ENCODE results near the gene PEAR1. TPM values are rescaled to one million over a fixed set of nuclear protein-coding genes. Genes with fewer than 3 reads are reported as not detected.

Gene PEAR1
- total RNA-seq, 1 donor from 2014 or later, result 19.0 TPM

- TF ChIP-seq, protein P1, sequence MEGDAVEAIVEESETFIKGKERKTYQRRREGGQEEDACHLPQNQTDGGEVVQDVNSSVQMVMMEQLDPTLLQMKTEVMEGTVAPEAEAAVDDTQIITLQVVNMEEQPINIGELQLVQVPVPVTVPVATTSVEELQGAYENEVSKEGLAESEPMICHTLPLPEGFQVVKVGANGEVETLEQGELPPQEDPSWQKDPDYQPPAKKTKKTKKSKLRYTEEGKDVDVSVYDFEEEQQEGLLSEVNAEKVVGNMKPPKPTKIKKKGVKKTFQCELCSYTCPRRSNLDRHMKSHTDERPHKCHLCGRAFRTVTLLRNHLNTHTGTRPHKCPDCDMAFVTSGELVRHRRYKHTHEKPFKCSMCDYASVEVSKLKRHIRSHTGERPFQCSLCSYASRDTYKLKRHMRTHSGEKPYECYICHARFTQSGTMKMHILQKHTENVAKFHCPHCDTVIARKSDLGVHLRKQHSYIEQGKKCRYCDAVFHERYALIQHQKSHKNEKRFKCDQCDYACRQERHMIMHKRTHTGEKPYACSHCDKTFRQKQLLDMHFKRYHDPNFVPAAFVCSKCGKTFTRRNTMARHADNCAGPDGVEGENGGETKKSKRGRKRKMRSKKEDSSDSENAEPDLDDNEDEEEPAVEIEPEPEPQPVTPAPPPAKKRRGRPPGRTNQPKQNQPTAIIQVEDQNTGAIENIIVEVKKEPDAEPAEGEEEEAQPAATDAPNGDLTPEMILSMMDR (conservative IDR thresholded peaks at IDR 0.05; ENCODE audit: low read depth, low read length), result no peak
- H3K4me3 ChIP-seq (ENCODE audit: low read depth, low read length), result no peak overlapping the region
- DNase-seq (ENCODE audit: low read depth), result no peak
Observed at GRCh38 chr1:156929596-156930238, 36.2 kb downstream of the PEAR1 start.

DNA sequence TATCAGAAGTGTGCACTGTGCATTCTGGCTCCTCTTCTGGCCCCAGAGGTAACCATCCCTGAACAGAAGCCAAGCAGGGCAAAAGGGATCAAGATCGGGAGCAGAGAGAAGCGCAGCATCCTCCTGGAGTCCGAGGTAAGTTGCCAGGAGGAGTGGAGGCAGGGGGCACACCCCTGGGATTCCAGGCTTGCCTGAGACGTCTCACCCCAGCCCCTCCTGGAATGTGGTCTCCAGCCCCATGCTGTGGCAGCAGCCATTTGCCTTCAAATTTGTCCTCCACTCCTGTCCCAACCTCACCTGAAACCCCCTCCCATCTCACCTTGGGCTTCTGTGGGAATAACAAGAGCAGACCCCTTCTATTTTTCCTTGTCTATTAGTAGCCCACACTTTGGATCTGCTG lies 37.0 kb downstream of the PEAR1 start:
- no peak for DNase-seq (ENCODE audit: low read depth)
- H3K4me3 ChIP-seq (ENCODE audit: low read depth, low read length), result no peak overlapping the region
- TF ChIP-seq, protein P1 (conservative IDR thresholded peaks at IDR 0.05; ENCODE audit: low read depth, low read length), result no peak

DNA sequence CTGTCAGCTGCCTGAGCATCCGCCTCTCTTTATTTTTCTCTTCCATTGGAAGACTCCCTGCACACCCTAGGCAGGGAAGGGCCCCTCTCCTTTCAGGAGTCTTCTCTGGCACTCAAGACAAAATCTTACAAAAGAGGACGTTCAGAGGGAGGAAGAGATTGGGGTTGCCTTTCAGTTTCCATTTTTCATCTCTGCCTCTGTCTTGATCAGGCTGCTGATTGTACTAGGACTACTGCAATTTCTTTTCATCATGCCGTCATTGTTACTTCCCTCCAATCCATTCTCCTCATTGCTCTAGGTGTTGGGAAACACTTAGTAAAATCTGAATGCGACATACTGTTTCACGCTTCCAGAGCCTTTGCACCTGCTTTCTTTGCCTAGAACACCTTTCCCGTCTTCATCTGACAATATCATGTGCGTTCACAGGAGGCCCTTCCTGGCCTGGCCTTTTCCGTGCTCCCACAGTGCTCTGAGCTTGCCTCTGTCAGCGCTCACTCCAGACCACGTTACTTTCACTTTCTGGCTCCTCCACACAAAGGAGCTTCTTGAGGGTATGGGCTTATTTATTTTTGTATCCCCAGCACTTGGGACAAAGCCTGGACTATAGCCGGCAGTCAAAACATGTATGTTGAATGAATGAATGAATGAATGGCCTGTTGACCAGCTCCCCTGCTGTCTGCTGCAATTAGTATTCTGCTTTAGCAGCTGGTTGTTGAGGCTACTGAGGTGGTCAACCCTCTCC lies 37.9 kb downstream of the PEAR1 start:
- H3K4me3 ChIP-seq (ENCODE audit: low read depth, low read length), result no peak overlapping the region
- TF ChIP-seq, protein P1 (conservative IDR thresholded peaks at IDR 0.05; ENCODE audit: low read depth, low read length), result no peak
- no peak for DNase-seq (ENCODE audit: low read depth)

- TF ChIP-seq, protein P1 (conservative IDR thresholded peaks at IDR 0.05; ENCODE audit: low read depth, low read length), result no peak
- no peak for DNase-seq (ENCODE audit: low read depth)
- H3K4me3 ChIP-seq (ENCODE audit: low read depth, low read length), result no peak overlapping the region
Observed at GRCh38 chr1:156931974-156932710, 38.6 kb downstream of the PEAR1 start.

GRCh38 chr1:156933136-156933535 lies 39.6 kb downstream of the PEAR1 start:
- DNase-seq (ENCODE audit: low read depth), result no peak
- TF ChIP-seq, protein P1 (conservative IDR thresholded peaks at IDR 0.05; ENCODE audit: low read depth, low read length), result no peak
- H3K4me3 ChIP-seq (ENCODE audit: low read depth, low read length), result no peak overlapping the region

DNA sequence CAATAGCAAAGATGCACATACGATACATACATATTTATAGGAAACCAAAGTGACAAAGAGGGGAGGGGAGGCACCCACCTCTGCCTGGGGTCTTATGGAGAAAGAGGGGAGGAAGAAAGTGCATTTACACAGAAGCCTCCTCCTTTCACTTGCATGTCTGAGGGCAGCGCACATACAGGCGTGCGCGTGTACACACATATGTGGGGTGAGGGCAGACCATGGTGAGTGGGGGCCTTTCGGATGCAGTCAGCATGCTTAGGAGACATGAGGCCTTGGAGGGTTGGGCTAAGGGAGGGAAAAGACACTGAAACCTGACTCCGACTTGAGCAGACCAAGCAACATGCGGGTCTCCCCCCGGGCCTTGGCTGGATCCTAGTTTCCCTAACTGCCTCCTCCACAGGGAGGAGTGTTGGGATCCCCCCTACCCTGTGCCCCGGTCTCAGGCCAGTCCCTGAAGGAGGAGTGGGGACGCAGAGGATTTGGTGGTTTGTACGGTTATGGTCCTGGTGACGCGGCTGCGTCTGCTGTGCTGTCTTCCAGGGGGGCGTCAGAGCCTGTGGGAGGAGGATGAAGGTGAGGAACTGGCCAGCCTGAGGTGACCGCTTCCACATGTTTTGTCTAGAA lies 42.1 kb downstream of the PEAR1 start:
- DNase-seq (ENCODE audit: low read depth), result no peak
- no peak overlapping the region for H3K4me3 ChIP-seq (ENCODE audit: low read depth, low read length)
- TF ChIP-seq, protein P1 (conservative IDR thresholded peaks at IDR 0.05; ENCODE audit: low read depth, low read length), result no peak
